Loucy (cell line): ENCODE results near the gene KIF16B.

Source experiments
- CTCF ChIP-seq: fragments of 200-600 bp; sonication (generic); conservative IDR thresholded peaks from 2 replicates; pipeline ENCODE4 v1.5.1; 2014; ENCODE audit warnings: mild to moderate bottlenecking, antibody characterized with exemption, low read length
- EZH2phosphoT487 ChIP-seq: fragments of 200-600 bp; IDR thresholded peaks from 2 replicates; pipeline ENCODE4 v1.6.1; 2018; ENCODE audit warnings: antibody characterized with exemption, mild to moderate bottlenecking, moderate library complexity, borderline replicate concordance

GRCh38 chr20:16369441-16369840, 203.8 kb downstream of the KIF16B start:
- TF ChIP-seq CTCF: no peak
- no peak for TF ChIP-seq EZH2phosphoT487
